Activated CD8-positive, alpha-beta memory T cell treated with anti-CD3 and anti-CD28 coated beads, Interleukin-2, amount 50 U/mL, for 24 hours (primary cell): ENCODE data around the gene LCMT1.
"Not testable (repeated sequence)": the region's sequence is repeated elsewhere in the genome, so short reads cannot be mapped to it uniquely, and the experiment has no call there.

ENCODE experiments used
- DNase-seq: peaks from one replicate; pipeline ENCODE4 v3.0.0-alpha.2; 2020; ENCODE audit errors: extremely low read depth

Gene LCMT1

GRCh38 chr16:25095636-25096035 is 15.9 kb upstream of the LCMT1 start:
- no peak for DNase-seq

- DNase-seq: no peak
These were observed 14.1 kb upstream of the LCMT1 start for GRCh38 chr16:25097276-25097975.

- no peak for DNase-seq
These were observed 11.0 kb upstream of the LCMT1 start for GRCh38 chr16:25100511-25100910.

- DNase-seq: peak; percentile 40
These were observed 4.7 kb upstream of the LCMT1 start for GRCh38 chr16:25106567-25107465.

- DNase-seq: no peak
These were observed 4.1 kb upstream of the LCMT1 start for GRCh38 chr16:25107466-25107792.

- DNase-seq: no peak
These were observed 3.5 kb upstream of the LCMT1 start for GRCh38 chr16:25108054-25108453.

- no peak for DNase-seq
These were observed 1.9 kb upstream of the LCMT1 start for GRCh38 chr16:25109643-25110042.

- no peak for DNase-seq
These were observed 1.1 kb upstream of the LCMT1 start for GRCh38 chr16:25110387-25110947.

GRCh38 chr16:25114121-25114520 is 2.6 kb downstream of the LCMT1 start:
- no peak for DNase-seq

- no peak for DNase-seq
These were observed 7.5 kb downstream of the LCMT1 start for GRCh38 chr16:25118851-25119578.

GRCh38 chr16:25121824-25122600 is 10.5 kb downstream of the LCMT1 start:
- DNase-seq: no peak

- DNase-seq: no peak
These were observed 13.0 kb downstream of the LCMT1 start for GRCh38 chr16:25124503-25124902.

GRCh38 chr16:25126086-25126666 is 14.6 kb downstream of the LCMT1 start:
- not testable (repeated sequence) for DNase-seq

- no peak for DNase-seq
These were observed 15.3 kb downstream of the LCMT1 start for GRCh38 chr16:25126820-25127232.

- not testable (repeated sequence) for DNase-seq
These were observed 21.2 kb downstream of the LCMT1 start for GRCh38 chr16:25132751-25133150.

GRCh38 chr16:25134166-25134700 is 22.7 kb downstream of the LCMT1 start:
- no peak for DNase-seq

- no peak for DNase-seq
These were observed 23.8 kb downstream of the LCMT1 start for GRCh38 chr16:25135254-25135878.

- no peak for DNase-seq
These were observed 26.6 kb downstream of the LCMT1 start for GRCh38 chr16:25138130-25138529.

- no peak for DNase-seq
These were observed 28.9 kb downstream of the LCMT1 start for GRCh38 chr16:25140459-25140858.

- DNase-seq: no peak
These were observed 30.1 kb downstream of the LCMT1 start for GRCh38 chr16:25141648-25142047.
